Fibroblast of skin of right quadriceps (primary cell): ENCODE data around the gene HOXB5.
A peak's percentile ranks its signal among the peaks of the same experiment; 100 is the strongest.

Experiments
- DNase-seq: peaks from one replicate; pipeline ENCODE4 v3.0.0-alpha.2; 2013

The HOXB5 gene

GRCh38 chr17:48545022-48545375 is 48.6 kb downstream of the HOXB5 start, which contains the start of gene HOXB2:
Gene HOXB2 (minus strand): TSS chr17:48545109. CDS start chr17:48544911, 198 bp downstream.
- peak; percentile 70 for DNase-seq

GRCh38 chr17:48544349-48545021 is 49.1 kb downstream of the HOXB5 start:
- DNase-seq, result peak; percentile 92

DNA sequence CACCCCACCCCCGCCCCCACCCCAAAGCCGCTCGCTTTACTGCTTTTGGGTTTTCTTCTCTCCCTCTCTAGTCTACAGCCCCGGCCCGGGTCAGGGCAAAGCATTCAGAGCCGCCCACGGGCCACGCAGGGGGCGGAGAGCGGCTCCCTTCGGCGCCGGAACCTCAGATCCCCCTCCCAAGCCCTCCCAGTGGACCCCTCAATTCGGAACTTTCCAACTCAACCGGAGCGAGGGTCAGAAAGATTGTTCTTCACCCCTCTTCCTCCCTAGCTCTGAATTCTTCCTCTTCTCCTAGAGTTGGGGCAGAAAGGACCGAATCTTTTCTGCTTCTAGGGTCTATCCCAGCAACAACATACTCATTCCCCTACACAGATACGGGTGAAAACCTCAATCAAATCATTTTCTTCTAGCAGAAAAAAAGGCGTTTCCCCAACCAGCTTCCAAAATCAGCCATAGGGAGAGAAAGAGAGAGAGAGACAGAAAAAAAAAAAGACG is 49.7 kb downstream of the HOXB5 start:
- DNase-seq, result no peak

DNA sequence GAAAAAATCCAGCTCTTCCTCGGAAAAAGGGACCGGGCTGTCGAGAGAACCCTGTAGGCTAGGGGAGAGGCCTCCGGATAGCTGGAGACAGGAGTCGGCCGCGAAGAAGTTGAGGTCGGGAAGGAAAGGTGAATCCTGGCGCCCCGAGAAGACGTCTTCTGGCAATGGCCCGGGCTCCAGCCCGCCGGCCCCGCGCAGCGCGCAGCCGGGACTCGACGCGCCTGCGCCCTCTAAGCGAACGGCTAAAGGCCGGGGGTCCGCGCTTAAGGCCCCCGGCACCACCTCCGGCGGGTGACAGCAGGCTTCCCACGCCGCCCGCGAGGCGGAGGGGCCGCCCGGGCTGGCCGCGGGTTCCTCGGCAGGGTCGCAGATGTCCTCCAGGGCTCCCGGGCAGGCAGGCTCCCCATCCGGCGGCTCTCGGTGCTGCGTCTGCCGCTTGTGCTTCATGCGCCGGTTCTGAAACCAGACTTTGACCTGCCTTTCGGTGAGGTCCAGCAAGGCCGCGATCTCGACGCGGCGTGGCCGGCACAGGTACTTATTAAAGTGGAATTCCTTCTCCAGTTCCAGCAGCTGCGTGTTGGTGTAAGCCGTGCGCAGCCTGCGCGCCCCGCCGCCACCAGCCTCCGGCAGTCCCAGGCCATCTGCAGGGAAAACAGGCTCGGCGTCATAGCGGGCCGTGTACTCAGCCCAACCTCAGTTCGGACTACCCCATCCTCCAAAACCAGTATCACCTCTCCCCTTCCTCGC is 50.3 kb downstream of the HOXB5 start:
- DNase-seq, result peak; percentile 62

DNA sequence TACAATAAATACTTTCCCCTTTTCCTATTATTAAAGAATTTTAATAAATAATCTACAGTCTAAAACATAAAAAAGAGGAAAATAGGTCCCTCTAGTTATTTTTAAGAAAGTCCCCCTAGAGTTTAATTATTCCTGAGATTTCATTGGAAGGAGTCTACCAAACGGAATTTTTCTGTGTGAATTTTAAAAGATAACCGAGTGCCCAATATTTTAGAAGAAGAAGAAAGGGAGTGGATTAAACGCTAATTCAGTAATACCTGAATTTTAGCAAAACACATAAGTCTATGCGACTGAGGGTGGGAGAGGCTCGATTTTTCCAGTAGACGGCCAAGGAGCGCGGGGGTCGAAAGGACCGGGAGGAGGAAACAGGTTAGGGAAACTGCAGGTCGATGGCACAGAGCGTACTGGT is 50.9 kb downstream of the HOXB5 start:
- DNase-seq, result no peak

GRCh38 chr17:48542114-48542656 is 51.4 kb downstream of the HOXB5 start:
- no peak for DNase-seq

GRCh38 chr17:48541577-48542113 is 51.9 kb downstream of the HOXB5 start:
- DNase-seq, result peak; percentile 70
